H9 (cell line): ENCODE results near the gene TNFSF10. TPM values are rescaled to one million over a fixed set of nuclear protein-coding genes. Genes with fewer than 3 reads are reported as not detected.

ENCODE experiments used
- DNase-seq: peaks from one replicate; pipeline ENCODE4 v3.0.0-alpha.2; 2017
- H2AFZ ChIP-seq: one replicate; pipeline ENCODE4 v1.6.1; 2013; ENCODE audit warnings: mild to moderate bottlenecking, low read length, control low read depth, moderate library complexity
- H2AK5ac ChIP-seq: 2 replicates; pipeline ENCODE4 v1.6.1; 2013; ENCODE audit warnings: low read length, control low read depth, mixed read lengths; ENCODE audit not compliant: insufficient read length
- H2BK120ac ChIP-seq: one replicate; pipeline ENCODE4 v1.6.1; 2013; ENCODE audit warnings: low read depth, mild to moderate bottlenecking, low read length, control low read depth, inconsistent platforms; ENCODE audit not compliant: poor library complexity, severe bottlenecking
- H2BK12ac ChIP-seq: 2 replicates; pipeline ENCODE4 v1.6.1; 2013; ENCODE audit warnings: low read length, control low read depth, mixed read lengths, low read depth; ENCODE audit not compliant: insufficient read length
- H2BK15ac ChIP-seq: 2 replicates; pipeline ENCODE4 v1.6.1; 2013; ENCODE audit warnings: low read depth, low read length, control low read depth
- H2BK20ac ChIP-seq: one replicate; pipeline ENCODE4 v1.6.1; 2013; ENCODE audit warnings: low read depth, mild to moderate bottlenecking, low read length, control low read depth, inconsistent platforms; ENCODE audit not compliant: poor library complexity, severe bottlenecking
- H2BK5ac ChIP-seq: 2 replicates; pipeline ENCODE4 v1.6.1; 2013; ENCODE audit warnings: low read length, control low read depth, mixed read lengths; ENCODE audit not compliant: insufficient read length
- H3K14ac ChIP-seq: 2 replicates; pipeline ENCODE4 v1.6.1; 2013; ENCODE audit warnings: low read length, control low read depth; ENCODE audit not compliant: insufficient read depth
- H3K18ac ChIP-seq: 2 replicates; pipeline ENCODE4 v1.6.1; 2013; ENCODE audit warnings: low read depth, mild to moderate bottlenecking, mixed read lengths, low read length, control low read depth; ENCODE audit not compliant: insufficient read length
- H3K23ac ChIP-seq: 2 replicates; pipeline ENCODE4 v1.6.1; 2013; ENCODE audit warnings: low read length, control low read depth, mixed read lengths, low read depth; ENCODE audit not compliant: insufficient read length
- H3K23me2 ChIP-seq: 2 replicates; pipeline ENCODE4 v1.6.1; 2013; ENCODE audit warnings: low read depth, mild to moderate bottlenecking, mixed read lengths, low read length, control low read depth; ENCODE audit not compliant: insufficient read length, poor library complexity, severe bottlenecking
- H3K27ac ChIP-seq: 2 replicates; pipeline ENCODE4 v1.5.1; 2013; ENCODE audit warnings: low read length, control low read depth, mixed read lengths, low read depth; ENCODE audit not compliant: insufficient read length
- H3K27me3 ChIP-seq: 2 replicates; pipeline ENCODE4 v1.6.1; 2013; ENCODE audit warnings: low read length, control low read depth, inconsistent platforms; ENCODE audit not compliant: insufficient read depth
- H3K4ac ChIP-seq: 2 replicates; pipeline ENCODE4 v1.6.1; 2013; ENCODE audit warnings: low read depth, mild to moderate bottlenecking, control low read depth, inconsistent platforms, low read length, moderate library complexity
- H3K4me1 ChIP-seq: 2 replicates; pipeline ENCODE4 v1.6.1; 2013; ENCODE audit warnings: low read length, control low read depth, inconsistent platforms; ENCODE audit not compliant: insufficient read depth
- H3K4me2 ChIP-seq: 2 replicates; pipeline ENCODE4 v1.6.1; 2013; ENCODE audit warnings: low read length, control low read depth, mixed read lengths; ENCODE audit not compliant: insufficient read length, insufficient read depth
- H3K56ac ChIP-seq: 2 replicates; pipeline ENCODE4 v1.6.1; 2013; ENCODE audit warnings: low read depth, mild to moderate bottlenecking, mixed read lengths, low read length, control low read depth; ENCODE audit not compliant: insufficient read length
- H3K79me1 ChIP-seq: 2 replicates; pipeline ENCODE4 v1.6.1; 2013; ENCODE audit warnings: low read depth, mild to moderate bottlenecking, moderate library complexity, low read length, control low read depth, inconsistent platforms; ENCODE audit not compliant: insufficient read depth, poor library complexity, severe bottlenecking
- H3K79me2 ChIP-seq: 2 replicates; pipeline ENCODE4 v1.6.1; 2013; ENCODE audit warnings: low read length, control low read depth, inconsistent platforms; ENCODE audit not compliant: insufficient read depth
- H3K9ac ChIP-seq: 2 replicates; pipeline ENCODE4 v1.6.1; 2013; ENCODE audit warnings: low read length, control low read depth, mixed read lengths; ENCODE audit not compliant: insufficient read length; ENCODE audit errors: extremely low read depth
- H3K9me3 ChIP-seq: one replicate; pipeline ENCODE4 v1.6.1; 2013; ENCODE audit warnings: low read depth, low read length, inconsistent platforms; ENCODE audit not compliant: control insufficient read depth
- H3T11ph ChIP-seq: one replicate; pipeline ENCODE4 v1.6.1; 2013; ENCODE audit warnings: mild to moderate bottlenecking, low read length, control low read depth, inconsistent platforms
- H4K20me1 ChIP-seq: one replicate; pipeline ENCODE4 v1.6.1; 2013; ENCODE audit not compliant: control insufficient read depth, insufficient read length, insufficient read depth
- H4K5ac ChIP-seq: 2 replicates; pipeline ENCODE4 v1.6.1; 2013; ENCODE audit warnings: low read depth, mild to moderate bottlenecking, mixed read lengths, low read length, control low read depth; ENCODE audit not compliant: insufficient read length
- H4K8ac ChIP-seq: replicated peaks from 2 replicates; pipeline ENCODE4 v1.6.1; 2013; ENCODE audit warnings: low read length, control low read depth, mixed read lengths, low read depth; ENCODE audit not compliant: insufficient read length
- H4K91ac ChIP-seq: 2 replicates; pipeline ENCODE4 v1.6.1; 2013; ENCODE audit warnings: low read depth, mild to moderate bottlenecking, moderate library complexity, mixed read lengths, low read length, control low read depth; ENCODE audit not compliant: insufficient read length
- H3K27ac Mint-ChIP-seq, 3 experiments: 2 replicates in 2 of 3; 3 replicates in 1 of 3; pipeline ENCODE4 v1.8.0; 2020 to 2021; ENCODE audit warnings: mixed read lengths in 3 of 3, mild to moderate bottlenecking in 1 of 3, moderate library complexity in 1 of 3
- H3K27me3 Mint-ChIP-seq: 2 replicates; pipeline ENCODE4 v1.8.0; 2021; ENCODE audit warnings: low read depth, mild to moderate bottlenecking, moderate library complexity, mixed read lengths
- H3K36me3 Mint-ChIP-seq, 3 experiments: 2 replicates in 2 of 3; 3 replicates in 1 of 3; pipeline ENCODE4 v1.8.0; 2020 to 2021; ENCODE audit warnings: low read depth in 3 of 3, mixed read lengths in 3 of 3; ENCODE audit not compliant: insufficient read depth in 1 of 3
- H3K4me1 Mint-ChIP-seq, 2 experiments: 2 replicates each; pipeline ENCODE4 v1.8.0; 2020; ENCODE audit warnings: mixed read lengths in 2 of 2
- H3K4me3 Mint-ChIP-seq, 2 experiments: 2 replicates in 1 of 2; 3 replicates in 1 of 2; pipeline ENCODE4 v1.8.0; 2020 to 2021; ENCODE audit warnings: mild to moderate bottlenecking in 2 of 2, mixed read lengths in 2 of 2, moderate library complexity in 1 of 2
- H3K9me3 Mint-ChIP-seq, 2 experiments: 2 replicates in 1 of 2; 3 replicates in 1 of 2; pipeline ENCODE4 v1.8.0; 2020; ENCODE audit warnings: mild to moderate bottlenecking in 2 of 2, mixed read lengths in 2 of 2, moderate library complexity in 1 of 2
- CTCF ChIP-seq: fragments of 200-600 bp; sonication (generic); conservative IDR thresholded peaks from 3 replicates; pipeline ENCODE4 v1.8.0; 2021; ENCODE audit warnings: antibody characterized with exemption, mild to moderate bottlenecking
- WGBS: extraction: QIAGEN DNeasy Blood & Tissue Kit; methylation state at CpG from one replicate; pipeline ENCODE4 v1.1.7; 2013; ENCODE audit warnings: missing lambda C conversion rate, low lambda C conversion rate, mixed read lengths; ENCODE audit not compliant: insufficient read length; ENCODE audit errors: extremely low coverage; 5-methylcytosine and 5-hydroxymethylcytosine counted together
- total RNA-seq: library from RNA; stranded (reverse); gene quantifications from 2 replicates; pipeline ENCODE4 v1.2.1, GENCODE V29; 2021

TNFSF10 gene
- total RNA-seq, 1 experiment from 2014 or later: not detected

GRCh38 chr3:172461530-172462138 lies 61.6 kb downstream of the TNFSF10 start:
- no peak overlapping the region for H3K56ac ChIP-seq
- no peaks in the 10 kb centered on the region for H3K27me3 ChIP-seq
- no peak overlapping the region for H3K18ac ChIP-seq
- Mint-ChIP-seq H3K4me1 (no peaks in the 10 kb centered on the region), H3K27ac (no peak overlapping the region), H3K36me3 (no peaks in the 10 kb centered on the region), H3K4me3 (no peak overlapping the region), H3K27me3 (no peaks in the 10 kb centered on the region), H3K9me3 (no peaks in the 10 kb centered on the region)
- H3K79me1 ChIP-seq: no peaks in the 10 kb centered on the region
- no peak overlapping the region for H2BK20ac ChIP-seq
- H3K14ac ChIP-seq: no peak overlapping the region
- H3K9me3 ChIP-seq: no peaks in the 10 kb centered on the region
- no peak overlapping the region for H3K4me2 ChIP-seq
- H3K23ac ChIP-seq: no peak overlapping the region
- no peaks in the 10 kb centered on the region for H3K4me1 ChIP-seq
- DNase-seq: no peak
- H3K23me2 ChIP-seq: no peaks in the 10 kb centered on the region
- no peak overlapping the region for H3K27ac ChIP-seq
- no peak overlapping the region for H3K4ac ChIP-seq
- TF ChIP-seq CTCF: peak; percentile 90
- H2BK12ac ChIP-seq: no peak overlapping the region
- 100% methylated on average over 1 of the region's 5 CpGs for WGBS
- no peak overlapping the region for H4K5ac ChIP-seq
- H4K91ac ChIP-seq: no peak overlapping the region
- no peak overlapping the region for H2BK5ac ChIP-seq
- no peak overlapping the region for H2BK120ac ChIP-seq
- H2AFZ ChIP-seq: no peak overlapping the region
- no peak overlapping the region for H2BK15ac ChIP-seq
- H3K9ac ChIP-seq: no peak overlapping the region
- no peak overlapping the region for H4K8ac ChIP-seq
- no peak overlapping the region for H2AK5ac ChIP-seq
- H3T11ph ChIP-seq: no peak overlapping the region
- H4K20me1 ChIP-seq: no peaks in the 10 kb centered on the region
- no peaks in the 10 kb centered on the region for H3K79me2 ChIP-seq
